ENCODE results near the gene SHFL. TPM values are rescaled to one million over a fixed set of nuclear protein-coding genes. Genes with fewer than 3 reads are reported as not detected.

The SHFL gene
- total RNA-seq, 1 experiment from 2014 or later, result 17.4 TPM

DNA sequence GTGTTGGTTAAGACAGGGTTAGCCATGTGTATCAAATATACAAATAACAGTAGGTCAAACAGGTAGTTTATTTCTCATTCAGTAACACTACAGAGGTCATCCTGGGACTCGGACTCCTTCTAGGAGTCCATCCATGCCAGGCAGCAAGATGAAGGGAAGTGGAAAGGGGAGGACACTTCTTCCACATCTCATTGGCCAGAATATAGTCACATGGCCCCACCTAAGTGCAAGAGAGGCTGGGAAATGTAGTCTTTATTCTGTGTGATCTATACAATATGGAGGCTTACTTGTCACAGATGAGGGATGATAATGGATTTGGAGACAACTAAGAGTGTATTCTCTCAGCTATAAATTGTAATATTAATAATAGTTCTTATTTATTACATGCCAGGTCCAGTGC lies 41.7 kb upstream of the SHFL start:
- TF ChIP-seq, protein P1, sequence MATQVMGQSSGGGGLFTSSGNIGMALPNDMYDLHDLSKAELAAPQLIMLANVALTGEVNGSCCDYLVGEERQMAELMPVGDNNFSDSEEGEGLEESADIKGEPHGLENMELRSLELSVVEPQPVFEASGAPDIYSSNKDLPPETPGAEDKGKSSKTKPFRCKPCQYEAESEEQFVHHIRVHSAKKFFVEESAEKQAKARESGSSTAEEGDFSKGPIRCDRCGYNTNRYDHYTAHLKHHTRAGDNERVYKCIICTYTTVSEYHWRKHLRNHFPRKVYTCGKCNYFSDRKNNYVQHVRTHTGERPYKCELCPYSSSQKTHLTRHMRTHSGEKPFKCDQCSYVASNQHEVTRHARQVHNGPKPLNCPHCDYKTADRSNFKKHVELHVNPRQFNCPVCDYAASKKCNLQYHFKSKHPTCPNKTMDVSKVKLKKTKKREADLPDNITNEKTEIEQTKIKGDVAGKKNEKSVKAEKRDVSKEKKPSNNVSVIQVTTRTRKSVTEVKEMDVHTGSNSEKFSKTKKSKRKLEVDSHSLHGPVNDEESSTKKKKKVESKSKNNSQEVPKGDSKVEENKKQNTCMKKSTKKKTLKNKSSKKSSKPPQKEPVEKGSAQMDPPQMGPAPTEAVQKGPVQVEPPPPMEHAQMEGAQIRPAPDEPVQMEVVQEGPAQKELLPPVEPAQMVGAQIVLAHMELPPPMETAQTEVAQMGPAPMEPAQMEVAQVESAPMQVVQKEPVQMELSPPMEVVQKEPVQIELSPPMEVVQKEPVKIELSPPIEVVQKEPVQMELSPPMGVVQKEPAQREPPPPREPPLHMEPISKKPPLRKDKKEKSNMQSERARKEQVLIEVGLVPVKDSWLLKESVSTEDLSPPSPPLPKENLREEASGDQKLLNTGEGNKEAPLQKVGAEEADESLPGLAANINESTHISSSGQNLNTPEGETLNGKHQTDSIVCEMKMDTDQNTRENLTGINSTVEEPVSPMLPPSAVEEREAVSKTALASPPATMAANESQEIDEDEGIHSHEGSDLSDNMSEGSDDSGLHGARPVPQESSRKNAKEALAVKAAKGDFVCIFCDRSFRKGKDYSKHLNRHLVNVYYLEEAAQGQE (IDR thresholded peaks at IDR 0.05; ENCODE audit: insufficient read depth in 1 of 2, low read depth in 2 of 2, low read length in 1 of 2), result no peak
- TF ChIP-seq, protein P2, sequence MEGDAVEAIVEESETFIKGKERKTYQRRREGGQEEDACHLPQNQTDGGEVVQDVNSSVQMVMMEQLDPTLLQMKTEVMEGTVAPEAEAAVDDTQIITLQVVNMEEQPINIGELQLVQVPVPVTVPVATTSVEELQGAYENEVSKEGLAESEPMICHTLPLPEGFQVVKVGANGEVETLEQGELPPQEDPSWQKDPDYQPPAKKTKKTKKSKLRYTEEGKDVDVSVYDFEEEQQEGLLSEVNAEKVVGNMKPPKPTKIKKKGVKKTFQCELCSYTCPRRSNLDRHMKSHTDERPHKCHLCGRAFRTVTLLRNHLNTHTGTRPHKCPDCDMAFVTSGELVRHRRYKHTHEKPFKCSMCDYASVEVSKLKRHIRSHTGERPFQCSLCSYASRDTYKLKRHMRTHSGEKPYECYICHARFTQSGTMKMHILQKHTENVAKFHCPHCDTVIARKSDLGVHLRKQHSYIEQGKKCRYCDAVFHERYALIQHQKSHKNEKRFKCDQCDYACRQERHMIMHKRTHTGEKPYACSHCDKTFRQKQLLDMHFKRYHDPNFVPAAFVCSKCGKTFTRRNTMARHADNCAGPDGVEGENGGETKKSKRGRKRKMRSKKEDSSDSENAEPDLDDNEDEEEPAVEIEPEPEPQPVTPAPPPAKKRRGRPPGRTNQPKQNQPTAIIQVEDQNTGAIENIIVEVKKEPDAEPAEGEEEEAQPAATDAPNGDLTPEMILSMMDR (IDR thresholded peaks at IDR 0.05), result no peak
- TF ChIP-seq SIN3A (IDR thresholded peaks at IDR 0.05; ENCODE audit: borderline replicate concordance, insufficient read depth, low read depth, low read length), result no peak
- TF ChIP-seq TCF7L2 (IDR thresholded peaks at IDR 0.05; ENCODE audit: low read depth, low read length), result no peak
- no peak for TF ChIP-seq POLR2AphosphoS5 (IDR thresholded peaks at IDR 0.05; ENCODE audit: low read depth, low read length)
- ATAC-seq, result peak; percentile 72
- POLR2A ChIA-PET, result no interaction called here
- Histone ChIP-seq H3K27me3 (ENCODE audit: control insufficient read depth, insufficient read depth, low read length) (no peaks in the 10 kb centered on the region), H3K9me3 (ENCODE audit: control insufficient read depth, insufficient read depth, low read depth, low read length) (no peaks in the 10 kb centered on the region), H3K36me3 (ENCODE audit: control insufficient read depth, insufficient read depth, low read length) (no peaks in the 10 kb centered on the region), H3K4me1 (ENCODE audit: control insufficient read depth, insufficient read depth, low read length) (no peaks in the 10 kb centered on the region), H3K4me3 (ENCODE audit: low read depth in 2 of 2, low read length in 2 of 2) (no peak overlapping the region), H3K27ac (ENCODE audit: low read length) (no peak overlapping the region)
- intact Hi-C loops (cut with micrococcal nuclease; ENCODE audit: unreplicated experiment) (no loop called here), in situ Hi-C loops (cut with HindIII; ENCODE audit: low pct_unique_long_range_greater_than_20kb, low sequenced_read_pairs) (no loop called here)
- CTCF ChIA-PET, result no interaction called here
- no TSS peak for BruUV-seq (replicated peaks)
- DNase-seq (ENCODE audit: low read depth, low spot score), result no peak

DNA sequence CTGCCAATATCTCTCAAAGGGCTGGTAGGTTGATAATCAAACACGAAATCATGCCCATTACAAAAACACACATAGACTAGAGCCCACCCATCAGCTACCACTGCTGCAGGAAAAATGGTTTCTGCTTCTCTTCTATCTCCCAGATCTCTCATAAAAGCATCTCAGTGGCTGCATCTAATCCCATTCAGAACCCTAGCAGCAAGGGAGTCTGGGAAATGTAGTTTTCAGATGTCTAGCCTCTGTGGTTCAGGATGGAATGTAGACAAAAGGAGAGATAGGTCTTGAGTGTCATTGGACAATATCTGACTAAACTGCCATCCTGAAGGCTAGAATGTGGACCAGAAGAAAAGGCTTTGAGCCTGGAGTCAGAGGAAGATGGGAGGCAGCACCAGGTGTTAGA lies 40.7 kb upstream of the SHFL start:
- POLR2A ChIA-PET, result no interaction called here
- CTCF ChIA-PET, result no interaction called here
- no peaks in the 10 kb centered on the region for H3K36me3 ChIP-seq (ENCODE audit: control insufficient read depth, insufficient read depth, low read length)
- no TSS peak for BruUV-seq (replicated peaks)
- DNase-seq (ENCODE audit: low read depth, low spot score) (no peak), ATAC-seq (no peak)
- no peaks in the 10 kb centered on the region for H3K4me1 ChIP-seq (ENCODE audit: control insufficient read depth, insufficient read depth, low read length)
- H3K27ac ChIP-seq (ENCODE audit: low read length), result no peak overlapping the region
- H3K27me3 ChIP-seq (ENCODE audit: control insufficient read depth, insufficient read depth, low read length), result no peaks in the 10 kb centered on the region
- in situ Hi-C loops (cut with HindIII; ENCODE audit: low pct_unique_long_range_greater_than_20kb, low sequenced_read_pairs), result no loop called here
- H3K9me3 ChIP-seq (ENCODE audit: control insufficient read depth, insufficient read depth, low read depth, low read length), result no peaks in the 10 kb centered on the region
- intact Hi-C loops (cut with micrococcal nuclease; ENCODE audit: unreplicated experiment), result no loop called here
- no peak overlapping the region for H3K4me3 ChIP-seq (ENCODE audit: low read depth in 2 of 2, low read length in 2 of 2)
- TF ChIP-seq POLR2AphosphoS5 (IDR thresholded peaks at IDR 0.05; ENCODE audit: low read depth, low read length) (no peak), SIN3A (IDR thresholded peaks at IDR 0.05; ENCODE audit: borderline replicate concordance, insufficient read depth, low read depth, low read length) (no peak), TCF7L2 (IDR thresholded peaks at IDR 0.05; ENCODE audit: low read depth, low read length) (no peak)
- TF ChIP-seq, protein P1 (IDR thresholded peaks at IDR 0.05; ENCODE audit: insufficient read depth in 1 of 2, low read depth in 2 of 2, low read length in 1 of 2), result no peak
- TF ChIP-seq, protein P2 (IDR thresholded peaks at IDR 0.05), result no peak
